HepG2 (cell line): ENCODE results near the gene BLMH. TPM values are rescaled to one million over a fixed set of nuclear protein-coding genes. Genes with fewer than 3 reads are reported as not detected.

Source experiments
- ATAC-seq: fragments of 200-7000 bp; cut with Tn5 transposase; 3 replicates; pipeline ENCODE4 v1.9.1; 2020; ENCODE audit warnings: mild to moderate bottlenecking, moderate library complexity
- BruUV-seq: library from RNA; stranded (reverse); fragments of 400-500 nt; replicated peaks from 2 replicates; lab custom pipeline; 2021; lab: Mats Ljungman, UMichigan
- CTCF ChIA-PET: fragments of 300-600 bp; formaldehyde crosslinking; extraction: SDS; loops from one replicate; lab custom pipeline; 2021; ENCODE audit warnings: low total read pairs, inconsistent platforms, low intra/inter-chr PET ratio; lab: Yijun Ruan, JAX
- POLR2A ChIA-PET: fragments of 350-600 bp; sonication (Branson Sonifier 250); formaldehyde crosslinking; loops from one replicate; lab custom pipeline; 2020; ENCODE audit warnings: antibody characterized with exemption, inconsistent platforms; lab: Yijun Ruan, JAX
- DNase-seq: peaks from one replicate; pipeline ENCODE4 v3.0.0-alpha.2; 2015; ENCODE audit warnings: low spot score
- FAIRE-seq: peaks from 3 replicates; lab custom pipeline; 2011; peaks lifted over from hg19 to GRCh38; lab: Jason Lieb, UNC
- H2AFZ ChIP-seq: one replicate; pipeline ENCODE4 v1.6.1; 2011; ENCODE audit warnings: low read length, inconsistent platforms
- H3K27ac ChIP-seq: fragments of 300-600 bp; 3 replicates; pipeline ENCODE4 v1.8.0; 2011; ENCODE audit warnings: mixed run types, mild to moderate bottlenecking, mixed read lengths, low read length, inconsistent platforms; ENCODE audit not compliant: insufficient read depth; ENCODE audit errors: extremely low read length
- H3K27me3 ChIP-seq, 2 experiments: fragments of 200-600 bp in 1 of 2; 2 replicates in 1 of 2; 3 replicates in 1 of 2; pipeline versions ENCODE4 v1.6.0 to v1.8.0; 2011; ENCODE audit warnings: low read length in 2 of 2, mild to moderate bottlenecking in 2 of 2, moderate library complexity in 2 of 2, inconsistent platforms in 1 of 2; ENCODE audit not compliant: insufficient read depth in 2 of 2, control insufficient read depth in 1 of 2
- H3K36me3 ChIP-seq, 2 experiments: fragments of 200-600 bp in 1 of 2; replicated peaks in 1 of 2; 2 replicates in 1 of 2; 3 replicates in 1 of 2; pipeline versions ENCODE4 v1.5.1 to v1.8.0; 2011; ENCODE audit warnings: low read length in 2 of 2, inconsistent platforms in 1 of 2; ENCODE audit not compliant: insufficient read depth in 2 of 2, control insufficient read depth in 1 of 2
- H3K4me1 ChIP-seq: 2 replicates; pipeline ENCODE4 v1.5.1; 2012; ENCODE audit warnings: low read length, inconsistent platforms; ENCODE audit not compliant: insufficient read depth
- H3K4me2 ChIP-seq: 2 replicates; pipeline ENCODE4 v1.6.0; 2011; ENCODE audit warnings: low read depth, low read length, inconsistent platforms
- H3K4me3 ChIP-seq, 3 experiments: fragments of 200-600 bp in 1 of 3; sonication (generic), shearing (Covaris generic) in 1 of 3; replicated peaks in 1 of 3; 2 replicates each; pipeline ENCODE4 v1.5.1; 2011 to 2016; ENCODE audit warnings: low read length in 3 of 3, inconsistent platforms in 2 of 3, low read depth in 2 of 3, mild to moderate bottlenecking in 2 of 3, control low read depth in 1 of 3, mixed read lengths in 1 of 3; ENCODE audit not compliant: insufficient read depth in 1 of 3
- H3K79me2 ChIP-seq: one replicate; pipeline ENCODE4 v1.6.1; 2011; ENCODE audit warnings: low read length, inconsistent platforms; ENCODE audit not compliant: insufficient read depth
- H3K9ac ChIP-seq: 2 replicates; pipeline ENCODE4 v1.6.0; 2011; ENCODE audit warnings: mild to moderate bottlenecking, low read depth, low read length, inconsistent platforms; ENCODE audit not compliant: insufficient read depth
- H3K9me3 ChIP-seq: 2 replicates; pipeline ENCODE4 v1.5.1; 2012; ENCODE audit warnings: mild to moderate bottlenecking, low read length
- H4K20me1 ChIP-seq: 2 replicates; pipeline ENCODE4 v1.6.0; 2011; ENCODE audit warnings: inconsistent platforms, mild to moderate bottlenecking, low read length, moderate library complexity; ENCODE audit not compliant: insufficient read depth
- HDAC2 ChIP-seq: sonication (generic); formaldehyde crosslinking; IDR thresholded peaks from 2 replicates; pipeline ENCODE4 v1.4.0; 2020; ENCODE audit warnings: missing genetic modification reagents
- HHEX ChIP-seq: IDR thresholded peaks from 2 replicates; pipeline ENCODE4 v1.6.1; 2016; ENCODE audit warnings: control low read depth
- HOXA9 ChIP-seq: sonication (generic); formaldehyde crosslinking; IDR thresholded peaks from 2 replicates; pipeline ENCODE4 v1.8.1; 2022; ENCODE audit warnings: missing genetic modification reagents, mild to moderate bottlenecking, moderate library complexity, borderline replicate concordance
- PPARG ChIP-seq: conservative IDR thresholded peaks from 2 replicates; pipeline ENCODE4 v1.6.1; 2016; ENCODE audit warnings: missing biosample characterization, missing genetic modification reagents
- PRPF4 ChIP-seq: fragments of 200-400 bp; formaldehyde crosslinking; IDR thresholded peaks from 2 replicates; pipeline ENCODE4 v1.6.1; 2016; ENCODE audit warnings: low read length, low read depth; ENCODE audit not compliant: poor library complexity, severe bottlenecking
- RAD51 ChIP-seq: fragments of 450-650 bp; IDR thresholded peaks from 2 replicates; pipeline ENCODE4 v1.6.1; 2016; ENCODE audit warnings: borderline replicate concordance
- SALL1 ChIP-seq: sonication (generic); formaldehyde crosslinking; IDR thresholded peaks from 2 replicates; pipeline ENCODE4 v1.8.0; 2022; ENCODE audit warnings: mild to moderate bottlenecking, missing genetic modification reagents
- SNAI1 ChIP-seq: sonication (generic); formaldehyde crosslinking; IDR thresholded peaks from 2 replicates; pipeline ENCODE4 v1.5.0; 2020; ENCODE audit warnings: mild to moderate bottlenecking, missing genetic modification reagents, borderline replicate concordance
- SRY ChIP-seq: sonication (generic); formaldehyde crosslinking; IDR thresholded peaks from 2 replicates; pipeline ENCODE4 v1.8.0; 2022; ENCODE audit warnings: mild to moderate bottlenecking, missing genetic modification reagents
- TSC22D2 ChIP-seq: sonication (generic); formaldehyde crosslinking; IDR thresholded peaks from 2 replicates; pipeline ENCODE4 v1.5.1; 2020; ENCODE audit warnings: missing genetic modification reagents, mild to moderate bottlenecking, borderline replicate concordance
- ZNF124 ChIP-seq: sonication (generic); formaldehyde crosslinking; IDR thresholded peaks from 2 replicates; pipeline ENCODE4 v1.4.0; 2020; ENCODE audit warnings: missing genetic modification reagents
- ZNF549 ChIP-seq: sonication (generic); formaldehyde crosslinking; IDR thresholded peaks from 2 replicates; pipeline ENCODE4 v1.5.0; 2020; ENCODE audit warnings: missing genetic modification reagents
- ZNF556 ChIP-seq: sonication (generic); formaldehyde crosslinking; IDR thresholded peaks from 2 replicates; pipeline ENCODE4 v1.4.0; 2020; ENCODE audit warnings: mild to moderate bottlenecking, missing genetic modification reagents, borderline replicate concordance
- ZNF772 ChIP-seq: sonication (generic); formaldehyde crosslinking; IDR thresholded peaks from 2 replicates; pipeline ENCODE4 v1.5.0; 2020; ENCODE audit warnings: mild to moderate bottlenecking, missing genetic modification reagents
- WGBS: methylation state at CpG from one replicate; pipeline ENCODE4 v1.1.6; 2017; ENCODE audit warnings: low lambda C conversion rate; 5-methylcytosine and 5-hydroxymethylcytosine counted together
- in situ Hi-C: cut with HindIII; loops from 2 replicates; pipeline ENCODE4 v1.10.0; 2017; ENCODE audit warnings: low pct_unique_long_range_greater_than_20kb; ENCODE audit not compliant: extremely low pct_ligation_motif_present
- intact Hi-C: fragments of 100-400 bp; cut with micrococcal nuclease; formaldehyde crosslinking; loops from one replicate; pipeline ENCODE4 v1.10.0; 2022; ENCODE audit not compliant: unreplicated experiment
- polyA plus RNA-seq, 8 experiments: library from polyadenylated mRNA; depleted of rRNA in 3 of 8; stranded (reverse) in 7 of 8; unstranded in 1 of 8; fragments of >200 nt; fragmentation: Illumina TruSeq in 4 of 8; extraction: Trizol in 4 of 8; gene quantifications; 2 replicates each; pipeline versions ENCODE4 v1.2.1 to v1.2.3, GENCODE V29; 2011 to 2016; ENCODE audit warnings: low read depth in 4 of 8, missing spikeins in 1 of 8, mixed read lengths in 1 of 8; ENCODE audit not compliant: insufficient read depth in 1 of 8
- total RNA-seq, 5 experiments: library from RNA; depleted of rRNA; stranded (reverse); fragments of >200 nt; fragmentation: Illumina TruSeq; extraction: Trizol; gene quantifications; 2 replicates each; pipeline ENCODE4 v1.2.3, GENCODE V29; 2016; ENCODE audit warnings: low read depth in 1 of 5
- TF ChIP-seq, protein P1 (sequence below): sonication (generic); formaldehyde crosslinking; IDR thresholded peaks from 2 replicates; pipeline ENCODE4 v1.4.0; 2020; ENCODE audit warnings: missing genetic modification reagents

BLMH gene
- total and polyA plus RNA-seq, 2 of the 13 experiments (the other 11 are each of a cell fraction or from before 2014, with no cell fraction given), result 12.1 to 41.0 TPM

DNA sequence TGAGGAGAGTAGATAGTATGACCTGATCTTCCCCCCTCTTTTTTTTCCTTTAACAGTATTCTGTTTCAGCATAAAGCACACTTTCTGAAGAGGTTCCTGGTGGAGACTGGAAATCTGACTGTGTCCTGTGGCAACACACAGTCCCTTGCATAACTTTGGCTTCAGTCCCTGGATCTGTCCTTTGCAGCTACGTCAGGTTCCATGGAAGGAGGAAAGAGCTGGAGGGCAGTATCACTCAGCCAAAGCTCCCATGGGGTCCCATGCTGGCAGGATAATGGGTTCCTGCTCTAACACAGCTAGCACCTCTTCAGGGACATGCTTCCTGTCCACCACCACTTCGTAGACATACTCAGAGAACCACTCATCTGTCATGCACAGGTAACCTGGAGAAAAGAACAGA is 43.0 kb downstream of the BLMH start:
- Histone ChIP-seq H3K27ac (no peak overlapping the region), H3K9ac (no peak overlapping the region), H3K4me1 (peaks cover 10% of the 10 kb centered on the region), H4K20me1 (no peaks in the 10 kb centered on the region), H3K79me2 (no peaks in the 10 kb centered on the region), H2AFZ (no peak overlapping the region), H3K36me3 (peaks cover 11 to 43% of the 10 kb centered on the region in 2 experiments; a peak in 4 of 5 replicates), H3K9me3 (no peaks in the 10 kb centered on the region), H3K27me3 (no peaks in the 10 kb centered on the region), H3K4me2 (no peak overlapping the region), H3K4me3 (no peak overlapping the region)
- POLR2A ChIA-PET, result no interaction called here
- in situ Hi-C loops, result no loop called here
- intact Hi-C loops, result no loop called here
- CTCF ChIA-PET, result no interaction called here
- ATAC-seq, result no peak
- no peak for FAIRE-seq
- 93% methylated on average over 2 of the region's 2 CpGs for WGBS
- DNase-seq, result no peak
- no peak for TF ChIP-seq ZNF556 (CRISPR knock-in tag)
- no peak for TF ChIP-seq TSC22D2 (CRISPR knock-in tag)
- no peak for TF ChIP-seq PPARG (CRISPR knock-in tag)
- no peak for TF ChIP-seq SRY (CRISPR knock-in tag)
- TF ChIP-seq ZNF549, result no peak
- TF ChIP-seq HOXA9 (CRISPR knock-in tag), result no peak
- TF ChIP-seq HHEX (CRISPR knock-in tag), result no peak
- TF ChIP-seq RAD51, result no peak
- no peak for TF ChIP-seq SNAI1
- no peak for TF ChIP-seq SALL1
- no peak for TF ChIP-seq HDAC2
- no peak for TF ChIP-seq ZNF772
- no peak for TF ChIP-seq PRPF4
- no peak for TF ChIP-seq ZNF124 (CRISPR knock-in tag)
- TF ChIP-seq, protein P1, sequence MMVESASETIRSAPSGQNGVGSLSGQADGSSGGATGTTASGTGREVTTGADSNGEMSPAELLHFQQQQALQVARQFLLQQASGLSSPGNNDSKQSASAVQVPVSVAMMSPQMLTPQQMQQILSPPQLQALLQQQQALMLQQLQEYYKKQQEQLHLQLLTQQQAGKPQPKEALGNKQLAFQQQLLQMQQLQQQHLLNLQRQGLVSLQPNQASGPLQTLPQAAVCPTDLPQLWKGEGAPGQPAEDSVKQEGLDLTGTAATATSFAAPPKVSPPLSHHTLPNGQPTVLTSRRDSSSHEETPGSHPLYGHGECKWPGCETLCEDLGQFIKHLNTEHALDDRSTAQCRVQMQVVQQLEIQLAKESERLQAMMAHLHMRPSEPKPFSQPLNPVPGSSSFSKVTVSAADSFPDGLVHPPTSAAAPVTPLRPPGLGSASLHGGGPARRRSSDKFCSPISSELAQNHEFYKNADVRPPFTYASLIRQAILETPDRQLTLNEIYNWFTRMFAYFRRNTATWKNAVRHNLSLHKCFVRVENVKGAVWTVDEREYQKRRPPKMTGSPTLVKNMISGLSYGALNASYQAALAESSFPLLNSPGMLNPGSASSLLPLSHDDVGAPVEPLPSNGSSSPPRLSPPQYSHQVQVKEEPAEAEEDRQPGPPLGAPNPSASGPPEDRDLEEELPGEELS (CRISPR knock-in tag), result no peak
- no TSS peak for BruUV-seq
